ENCODE measurements around the gene CLMP.
"Not testable (repeated sequence)": the region's sequence is repeated elsewhere in the genome, so short reads cannot be mapped to it uniquely, and the experiment has no call there.

CLMP gene

GRCh38 chr11:123217897-123218296, 22.8 kb upstream of the CLMP start:
- DNase-seq (ENCODE audit: low read depth), result no peak

DNA sequence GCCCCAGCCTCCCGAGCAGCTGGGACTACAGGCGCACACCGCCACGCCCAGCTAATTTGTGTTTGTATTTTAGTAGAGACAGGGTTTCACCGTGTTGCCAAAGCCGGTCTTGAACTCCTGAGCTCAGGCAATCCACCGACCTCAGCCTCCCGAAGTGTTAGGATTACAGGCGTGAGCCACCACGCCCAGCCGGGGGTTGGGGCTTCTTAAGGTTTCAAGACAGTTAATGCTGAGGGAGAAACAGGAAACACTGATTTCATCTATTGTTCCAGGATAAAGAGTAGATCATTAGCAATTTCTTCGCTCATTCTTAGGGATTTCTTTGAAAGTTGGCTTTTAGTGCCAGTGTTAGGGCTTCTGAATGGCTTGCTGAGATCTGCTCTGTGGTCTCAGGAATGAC, 21.2 kb upstream of the CLMP start:
- DNase-seq (ENCODE audit: low read depth), result no peak

GRCh38 chr11:123214940-123215339, 19.9 kb upstream of the CLMP start:
- DNase-seq (ENCODE audit: low read depth), result no peak

DNA sequence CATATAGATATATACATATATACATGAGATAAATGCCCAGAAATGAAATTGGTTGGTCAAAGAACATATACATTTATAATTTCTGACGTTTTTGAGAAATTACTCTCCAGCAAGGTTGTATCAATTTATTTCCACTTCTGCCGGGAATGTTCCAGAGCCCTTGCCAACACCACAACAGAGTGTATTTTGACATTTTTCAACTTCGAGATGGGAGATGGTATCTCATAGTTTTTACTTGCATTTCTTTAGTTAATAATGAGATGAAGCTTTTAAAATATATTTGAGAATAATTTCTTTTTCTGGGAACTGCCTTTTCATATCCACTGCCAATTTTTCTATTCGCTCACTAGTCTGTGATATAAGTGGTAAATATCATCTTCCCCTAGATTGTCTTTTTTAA, 19.3 kb upstream of the CLMP start:
- DNase-seq (ENCODE audit: low read depth), result no peak

- DNase-seq (ENCODE audit: low read depth), result no peak
These were observed 18.3 kb upstream of the CLMP start for GRCh38 chr11:123213307-123213771.

DNA sequence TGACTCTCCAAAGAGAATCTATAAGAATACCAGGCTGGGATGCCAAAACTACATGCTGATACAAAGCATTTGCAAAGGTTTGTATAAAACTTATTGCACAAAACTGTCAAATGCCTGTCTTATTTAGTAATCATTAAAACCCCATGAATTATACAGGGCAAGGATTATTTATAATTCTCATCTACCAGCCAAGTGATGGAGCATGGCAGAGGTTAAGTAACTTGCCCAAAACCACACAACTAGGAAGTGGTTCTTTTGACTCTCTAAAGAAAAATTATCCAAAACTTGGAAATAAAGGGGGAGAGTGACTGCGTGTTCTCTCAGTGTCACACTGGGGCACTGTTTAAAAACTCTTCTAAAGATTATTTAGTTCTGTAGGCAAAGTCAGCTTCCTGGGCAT, 17.4 kb upstream of the CLMP start:
- no peak for DNase-seq (ENCODE audit: low read depth)

DNA sequence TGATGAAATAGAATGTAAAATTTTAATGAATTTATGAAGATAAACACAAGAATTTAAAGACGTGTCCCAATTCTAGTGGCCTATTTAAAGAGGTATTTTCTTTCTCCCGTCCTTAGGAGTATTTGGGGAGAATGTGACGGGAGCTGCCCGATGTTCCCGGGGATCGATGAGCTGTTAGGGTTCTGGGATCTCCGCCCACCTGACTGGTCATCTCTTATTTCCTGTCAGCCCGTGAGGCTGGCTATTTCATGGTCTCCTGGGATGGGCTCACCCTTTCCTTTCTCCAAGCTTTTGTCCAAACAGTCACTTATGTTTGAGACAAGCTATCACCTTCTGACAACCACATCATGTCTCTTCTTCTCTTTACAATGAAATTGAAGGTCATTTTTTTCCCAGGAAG, 16.9 kb upstream of the CLMP start:
- DNase-seq (ENCODE audit: low read depth), result no peak

DNA sequence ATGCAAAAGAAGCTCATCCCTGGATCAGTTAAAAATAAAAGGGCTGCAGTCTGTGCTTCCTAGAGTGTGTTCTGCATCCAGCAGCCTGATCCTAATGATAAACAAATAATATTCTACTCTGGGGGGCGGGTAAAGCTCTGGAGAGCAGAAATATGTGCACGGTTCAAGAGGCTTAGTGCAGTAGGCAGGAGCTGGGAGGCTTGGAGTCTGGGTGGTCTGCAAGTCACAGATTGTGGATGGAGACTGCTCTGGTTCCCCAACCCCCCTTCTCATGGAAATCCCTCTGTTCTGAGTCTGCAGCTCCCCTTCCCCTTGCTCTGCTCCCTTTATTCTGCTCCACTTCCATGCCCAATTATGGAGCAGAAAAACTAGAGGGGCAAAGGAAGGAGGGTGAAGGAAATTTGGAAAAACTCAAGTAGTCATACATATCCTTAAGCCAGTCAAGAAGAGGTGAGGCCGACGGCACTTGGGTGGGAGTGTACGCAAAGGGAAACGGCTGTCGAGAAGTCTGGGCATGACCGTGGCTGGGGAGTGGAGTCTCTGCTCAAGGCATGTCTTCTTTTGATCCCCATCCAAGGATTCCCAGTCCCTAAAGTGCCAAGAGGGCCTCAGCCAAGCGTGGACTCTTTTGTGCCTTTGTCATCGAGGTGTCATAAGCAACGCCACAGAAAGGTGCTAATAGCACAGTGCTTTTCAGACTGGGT, 16.3 kb upstream of the CLMP start:
- DNase-seq (ENCODE audit: low read depth), result no peak

- no peak for DNase-seq (ENCODE audit: low read depth)
These were observed 14.5 kb upstream of the CLMP start for GRCh38 chr11:123209591-123209990.

DNA sequence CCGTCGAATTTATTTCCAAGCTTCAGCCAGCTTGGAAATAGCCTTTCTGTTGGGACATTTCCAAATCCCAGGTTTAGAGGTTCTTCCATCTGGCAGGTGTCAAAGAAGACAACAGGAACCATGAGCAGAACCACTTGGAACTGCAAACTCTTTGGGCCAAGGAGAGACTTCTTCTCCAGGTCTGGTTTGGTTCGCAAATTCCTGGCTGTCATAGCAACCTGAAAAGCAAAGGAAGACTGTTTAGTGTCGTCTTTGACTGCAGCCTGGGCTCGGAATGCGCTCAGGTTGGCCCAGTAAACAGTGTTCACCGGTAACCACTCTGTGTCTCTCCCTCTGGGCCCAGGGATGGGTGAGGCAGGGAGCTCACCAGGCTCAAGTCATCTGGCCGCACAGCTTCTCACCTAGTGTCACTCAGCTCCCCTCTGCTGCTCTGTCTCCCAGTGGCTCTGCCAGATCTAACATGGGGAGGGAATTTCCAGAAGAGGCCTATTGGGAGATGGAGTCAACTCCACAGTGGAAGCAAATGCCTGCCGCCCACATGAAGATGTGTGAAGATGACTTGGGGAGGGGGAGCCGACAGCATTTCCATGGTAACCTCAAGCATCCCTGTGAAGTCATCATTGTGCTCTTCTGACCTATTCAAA, 11.9 kb upstream of the CLMP start:
- DNase-seq (ENCODE audit: low read depth), result no peak

- not testable (repeated sequence) for DNase-seq (ENCODE audit: low read depth)
These were observed 11.0 kb upstream of the CLMP start for GRCh38 chr11:123206055-123206454.

DNA sequence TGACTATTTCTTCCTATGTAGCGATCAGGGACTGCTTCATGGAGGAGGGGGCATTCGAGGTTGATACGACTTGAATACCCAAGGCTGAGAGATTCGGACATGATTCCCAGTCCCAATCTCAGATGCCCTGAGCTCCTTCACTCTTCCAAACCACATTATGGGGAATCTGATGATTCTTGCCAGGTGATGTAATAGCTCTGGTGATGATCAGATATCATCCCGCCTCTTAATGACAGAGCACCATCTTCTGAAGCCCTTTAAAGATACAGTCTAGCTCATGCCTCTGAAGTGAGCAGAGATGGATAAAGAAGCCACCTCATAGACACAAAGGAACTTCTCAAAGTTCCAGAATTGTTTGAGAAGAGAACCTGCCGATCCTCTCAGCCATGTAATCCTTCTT, 8.9 kb upstream of the CLMP start:
- no peak for DNase-seq (ENCODE audit: low read depth)

GRCh38 chr11:123203471-123203870, 8.4 kb upstream of the CLMP start:
- no peak for DNase-seq (ENCODE audit: low read depth)

GRCh38 chr11:123202155-123203151, 7.4 kb upstream of the CLMP start:
- DNase-seq (ENCODE audit: low read depth), result no peak

- no peak for DNase-seq (ENCODE audit: low read depth)
These were observed 5.2 kb upstream of the CLMP start for GRCh38 chr11:123200264-123200663.

DNA sequence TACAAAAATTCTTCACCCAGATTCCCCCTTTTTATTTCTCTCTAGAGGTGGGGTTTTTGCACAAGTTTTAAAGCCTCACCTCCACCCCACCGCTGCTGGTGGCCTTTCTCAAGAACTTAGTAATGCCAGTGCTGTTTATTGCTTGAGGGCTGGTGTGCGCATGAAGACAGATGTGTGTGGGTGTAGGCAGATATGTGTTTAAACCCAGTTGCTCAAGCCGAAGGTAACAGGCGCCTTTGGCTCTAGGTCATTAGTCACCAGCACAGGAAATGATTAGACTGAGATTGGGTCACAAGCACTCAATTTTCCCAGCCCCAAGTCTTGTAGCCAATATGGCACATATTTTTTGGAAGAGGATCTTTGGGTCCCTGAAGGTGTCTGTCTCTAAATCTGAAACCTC, 2.7 kb upstream of the CLMP start:
- no peak for DNase-seq (ENCODE audit: low read depth)

GRCh38 chr11:123196060-123196714, 1.1 kb upstream of the CLMP start:
- DNase-seq (ENCODE audit: low read depth), result no peak

GRCh38 chr11:123194337-123195187, 486 bp downstream of the CLMP start:
- DNase-seq (ENCODE audit: low read depth), result no peak

- no peak for DNase-seq (ENCODE audit: low read depth)
These were observed 1.3 kb downstream of the CLMP start for GRCh38 chr11:123193742-123194141.

- no peak for DNase-seq (ENCODE audit: low read depth)
These were observed 3.1 kb downstream of the CLMP start for GRCh38 chr11:123191939-123192338.

GRCh38 chr11:123190518-123190917, 4.5 kb downstream of the CLMP start:
- DNase-seq (ENCODE audit: low read depth), result no peak
